Tongue (tissue), 2 donors: Measurements from ENCODE around the gene CAPRIN1. TPM values are rescaled to one million over a fixed set of nuclear protein-coding genes. Genes with fewer than 3 reads are reported as not detected.
A peak's percentile ranks its signal among the peaks of the same experiment; 100 is the strongest.

Experiments used
- DNase-seq: peaks from one replicate; pipeline ENCODE4 v3.0.0-alpha.2; 2015
- total RNA-seq: library from RNA; depleted of rRNA; stranded (reverse); fragments of >200 nt; gene quantifications from one replicate; pipeline ENCODE4 v1.2.3, GENCODE V29; 2014

Gene CAPRIN1, protein sequence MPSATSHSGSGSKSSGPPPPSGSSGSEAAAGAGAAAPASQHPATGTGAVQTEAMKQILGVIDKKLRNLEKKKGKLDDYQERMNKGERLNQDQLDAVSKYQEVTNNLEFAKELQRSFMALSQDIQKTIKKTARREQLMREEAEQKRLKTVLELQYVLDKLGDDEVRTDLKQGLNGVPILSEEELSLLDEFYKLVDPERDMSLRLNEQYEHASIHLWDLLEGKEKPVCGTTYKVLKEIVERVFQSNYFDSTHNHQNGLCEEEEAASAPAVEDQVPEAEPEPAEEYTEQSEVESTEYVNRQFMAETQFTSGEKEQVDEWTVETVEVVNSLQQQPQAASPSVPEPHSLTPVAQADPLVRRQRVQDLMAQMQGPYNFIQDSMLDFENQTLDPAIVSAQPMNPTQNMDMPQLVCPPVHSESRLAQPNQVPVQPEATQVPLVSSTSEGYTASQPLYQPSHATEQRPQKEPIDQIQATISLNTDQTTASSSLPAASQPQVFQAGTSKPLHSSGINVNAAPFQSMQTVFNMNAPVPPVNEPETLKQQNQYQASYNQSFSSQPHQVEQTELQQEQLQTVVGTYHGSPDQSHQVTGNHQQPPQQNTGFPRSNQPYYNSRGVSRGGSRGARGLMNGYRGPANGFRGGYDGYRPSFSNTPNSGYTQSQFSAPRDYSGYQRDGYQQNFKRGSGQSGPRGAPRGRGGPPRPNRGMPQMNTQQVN
- total RNA-seq, result 175 TPM

DNA sequence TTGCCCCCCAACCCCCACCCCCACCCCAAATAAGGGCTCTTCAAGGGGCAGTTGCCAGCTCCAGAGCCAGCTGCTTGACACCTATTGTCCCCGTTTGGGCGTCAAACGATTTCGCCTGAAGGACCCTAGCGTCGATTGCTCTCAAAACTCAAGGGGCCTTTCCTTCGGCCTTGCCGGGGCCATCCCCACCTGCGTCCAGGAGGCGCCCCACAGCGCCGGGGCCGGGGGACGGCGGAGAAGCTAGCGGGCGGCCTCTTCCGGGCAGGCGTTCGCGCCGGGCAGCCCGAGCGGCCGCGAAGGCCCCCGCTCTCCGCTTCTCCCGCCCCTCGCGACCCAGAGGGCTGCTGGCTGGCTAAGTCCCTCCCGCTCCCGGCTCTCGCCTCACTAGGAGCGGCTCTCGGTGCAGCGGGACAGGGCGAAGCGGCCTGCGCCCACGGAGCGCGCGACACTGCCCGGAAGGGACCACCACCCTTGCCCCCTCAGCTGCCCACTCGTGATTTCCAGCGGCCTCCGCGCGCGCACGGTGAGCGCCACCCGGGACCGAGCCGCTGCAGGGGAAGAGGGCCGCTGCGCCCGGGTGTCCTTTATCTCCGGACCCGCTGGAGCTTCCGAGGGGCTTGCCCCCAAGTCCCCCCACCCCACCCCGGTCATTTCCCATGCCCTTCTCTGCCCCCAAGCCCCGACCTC is at the start of gene CAPRIN1:
Gene CAPRIN1, plus strand, starts transcription at position 383 of the 687 bp plus-strand sequence. CDS start 690 bp downstream, outside the sequence.
- peak; percentile 96 for DNase-seq

DNA sequence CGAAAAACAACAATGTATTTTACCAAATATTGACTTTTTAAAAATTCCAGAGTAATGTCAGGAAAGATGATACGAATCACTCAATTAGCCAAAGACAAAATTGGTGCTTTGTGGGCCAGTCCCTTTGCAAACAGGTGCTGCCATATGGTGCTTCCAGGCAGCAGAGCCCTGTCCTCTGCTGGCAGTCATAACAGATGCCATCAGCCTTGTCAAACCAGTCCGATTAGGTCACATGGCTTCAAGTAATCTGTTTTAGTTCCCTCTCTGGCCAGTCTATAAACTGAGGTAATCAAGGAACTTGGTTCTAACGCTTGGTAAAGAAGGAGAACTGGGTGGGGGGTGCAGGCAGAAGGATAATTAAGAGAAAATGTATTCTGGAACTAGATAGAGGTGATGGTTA is 49.1 kb upstream of the CAPRIN1 start:
- peak; percentile 25 for DNase-seq

DNA sequence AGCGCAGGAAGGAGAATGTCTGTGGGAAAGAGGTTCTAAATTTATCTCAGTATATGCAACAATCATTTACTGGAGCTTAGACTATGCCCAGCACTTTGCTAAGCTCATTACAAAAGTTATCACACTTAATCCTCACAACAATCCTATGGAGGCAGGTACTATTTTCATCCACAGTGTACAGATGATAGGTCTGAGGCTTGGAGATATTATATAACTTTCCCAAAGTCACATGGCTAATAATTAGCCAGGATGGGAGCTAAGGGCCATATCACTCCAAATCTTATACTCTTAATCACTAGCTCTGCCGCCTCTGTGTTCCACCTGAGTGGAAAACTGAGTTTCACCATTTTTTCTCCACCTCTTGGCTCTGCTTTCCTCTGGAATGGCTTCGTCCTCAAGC is 47.3 kb upstream of the CAPRIN1 start:
- no peak for DNase-seq

DNA sequence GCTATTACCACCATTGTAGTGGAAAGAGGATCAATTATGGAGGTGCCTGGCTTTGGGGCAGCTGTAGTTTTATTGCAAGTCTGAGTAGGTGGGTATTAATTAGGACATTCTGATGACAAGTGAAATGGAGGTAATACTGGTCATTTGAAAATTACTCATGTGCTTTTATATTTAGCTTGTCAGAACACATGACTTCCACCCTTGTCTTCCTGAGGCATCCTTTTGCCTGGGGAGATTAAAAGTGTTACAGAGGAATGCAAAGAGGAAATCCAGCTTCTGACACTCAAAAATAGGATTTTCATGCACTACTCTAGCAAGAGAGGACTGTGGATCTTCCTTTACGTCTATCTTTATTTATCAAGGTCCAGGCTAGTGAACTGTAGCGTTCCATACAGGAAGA is 44.7 kb upstream of the CAPRIN1 start:
- DNase-seq, result no peak

DNA sequence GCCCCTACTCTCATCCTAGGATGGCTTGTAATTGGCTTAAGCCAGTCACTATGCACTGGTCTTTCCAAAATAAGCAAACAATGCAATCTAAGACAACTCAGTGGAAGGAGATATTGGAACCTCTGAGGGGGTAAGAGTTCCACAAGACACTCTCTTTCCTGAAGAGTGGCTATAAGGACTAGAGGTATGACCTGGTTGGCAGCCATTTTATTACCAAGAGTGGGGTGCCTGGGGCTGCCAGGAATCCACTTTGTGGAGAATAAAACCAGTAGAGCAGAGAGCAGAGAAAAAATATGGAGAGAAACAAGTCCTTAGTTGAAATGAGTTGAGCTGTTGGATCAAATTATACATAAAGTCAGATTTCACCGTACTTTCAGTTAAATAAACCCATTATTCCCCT is 38.8 kb upstream of the CAPRIN1 start:
- no peak for DNase-seq

DNA sequence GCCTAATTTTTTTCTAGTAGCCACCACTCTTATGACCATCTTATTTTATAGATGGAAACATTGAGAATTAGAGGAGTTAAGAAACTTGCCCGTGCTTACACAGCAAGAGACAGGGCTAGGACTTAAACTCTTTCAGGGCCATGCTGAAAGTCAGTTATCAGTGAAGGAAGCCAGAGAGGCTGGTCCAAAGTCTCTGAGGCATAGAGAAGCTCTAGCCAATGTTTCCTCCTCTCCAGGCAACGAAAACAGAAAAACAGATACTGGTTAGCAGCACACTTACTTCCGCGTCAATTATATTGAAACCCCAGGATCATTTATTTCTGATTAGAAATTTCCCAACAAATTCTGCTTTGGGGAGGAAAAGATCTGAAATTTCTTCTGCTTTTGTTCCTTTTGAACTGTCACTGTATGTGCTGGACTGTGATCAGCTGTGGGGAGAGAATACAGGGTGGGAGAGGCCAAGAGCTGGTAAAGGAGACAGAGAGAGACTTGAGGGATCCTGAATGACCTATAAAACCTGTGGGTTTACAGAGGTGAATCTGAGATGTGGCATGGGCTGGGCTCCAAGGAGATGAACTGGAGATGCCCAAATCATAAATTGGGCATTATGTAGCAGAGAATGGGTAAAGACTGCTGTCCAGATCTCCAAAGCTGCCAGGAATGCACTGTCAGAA is 37.5 kb upstream of the CAPRIN1 start:
- no peak for DNase-seq

DNA sequence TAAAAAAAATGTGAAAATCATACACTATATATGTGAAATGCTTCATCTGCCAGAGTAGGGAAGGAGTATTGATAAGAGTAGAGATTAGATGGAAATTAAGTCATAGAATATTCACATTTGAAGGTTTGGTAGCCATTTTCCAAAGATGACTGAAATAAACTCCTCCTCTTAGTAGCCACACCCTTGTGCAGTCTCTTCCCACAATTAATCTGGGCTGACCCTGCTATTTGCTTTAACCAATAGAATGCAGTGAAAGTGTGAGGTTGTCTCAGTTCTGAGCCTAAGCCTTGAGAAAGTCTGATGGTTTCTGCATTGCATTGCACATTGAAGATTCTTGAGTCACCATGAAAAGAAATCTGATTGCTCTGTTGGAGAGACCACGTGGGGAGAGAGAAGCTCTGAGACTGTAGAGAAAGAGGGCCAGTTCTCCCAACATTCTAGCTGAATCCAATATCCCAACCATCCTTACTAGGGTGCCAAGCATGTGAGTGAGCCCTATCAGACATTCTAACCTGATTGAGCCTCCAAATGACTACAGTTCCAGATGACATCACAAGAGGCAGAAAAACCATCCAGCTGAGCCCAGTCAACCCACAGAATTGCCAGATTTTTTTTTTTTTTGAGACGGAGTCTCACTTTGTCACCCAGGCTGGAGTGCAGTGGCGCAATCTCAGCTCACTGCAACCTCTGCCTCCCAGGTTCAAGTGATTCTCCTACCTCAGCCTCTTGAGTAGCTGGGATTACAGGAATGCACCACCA is 29.4 kb upstream of the CAPRIN1 start:
- no peak for DNase-seq

DNA sequence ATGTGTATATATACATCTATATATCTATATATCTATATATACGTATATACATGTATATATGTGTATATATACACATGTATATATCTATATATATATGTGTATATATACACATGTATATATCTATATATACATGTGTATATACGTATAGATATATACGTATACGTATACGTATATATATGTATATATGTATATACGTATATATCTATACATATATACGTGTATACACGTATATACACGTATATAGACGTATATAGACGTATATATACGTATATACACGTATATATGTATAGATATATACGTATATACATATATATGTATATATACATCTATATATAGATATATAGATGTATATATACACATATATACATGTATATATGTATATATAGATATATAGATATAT is 25.1 kb upstream of the CAPRIN1 start:
- DNase-seq, result no peak

DNA sequence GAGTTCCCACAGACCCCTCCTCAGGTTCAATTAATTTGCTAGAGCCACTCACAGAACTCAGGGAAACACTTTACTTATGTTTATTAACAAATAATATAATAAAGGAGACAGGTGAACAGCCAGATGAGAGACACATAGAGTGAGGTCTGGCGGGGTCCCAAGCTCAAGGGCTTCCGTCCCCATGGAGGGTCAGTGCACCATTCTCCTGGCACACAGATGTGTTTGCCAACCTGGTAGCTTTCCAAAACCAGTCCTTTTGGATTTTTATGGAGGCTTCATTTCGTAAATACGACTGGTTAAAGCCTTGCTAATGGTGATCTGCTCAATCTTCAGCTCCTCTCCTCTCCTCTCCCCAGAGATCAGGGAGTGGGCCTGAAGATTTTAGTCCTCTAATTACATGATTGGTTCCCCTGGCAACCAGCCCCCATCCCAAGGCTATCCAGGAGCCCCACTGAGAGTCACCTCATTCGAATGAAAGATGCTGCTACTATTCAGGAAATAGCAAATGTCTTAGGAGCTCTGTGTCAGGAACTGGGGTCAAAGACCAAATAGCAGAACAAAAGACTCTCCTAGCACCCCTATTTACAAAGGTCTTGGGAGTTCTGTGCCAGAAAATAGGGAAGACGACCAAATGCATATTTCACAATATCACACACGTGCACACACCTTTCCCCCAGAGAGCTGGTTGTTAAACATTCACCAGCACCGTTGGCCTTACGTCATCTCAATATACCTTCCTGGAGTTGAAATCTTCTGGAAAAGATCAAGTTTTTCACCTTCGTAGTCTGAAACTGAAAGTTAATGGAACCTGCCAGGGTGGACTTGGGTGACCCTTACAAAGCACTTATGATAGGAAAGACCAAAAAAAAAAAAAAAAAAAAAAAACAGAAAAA is 23.8 kb upstream of the CAPRIN1 start:
- DNase-seq, result no peak

DNA sequence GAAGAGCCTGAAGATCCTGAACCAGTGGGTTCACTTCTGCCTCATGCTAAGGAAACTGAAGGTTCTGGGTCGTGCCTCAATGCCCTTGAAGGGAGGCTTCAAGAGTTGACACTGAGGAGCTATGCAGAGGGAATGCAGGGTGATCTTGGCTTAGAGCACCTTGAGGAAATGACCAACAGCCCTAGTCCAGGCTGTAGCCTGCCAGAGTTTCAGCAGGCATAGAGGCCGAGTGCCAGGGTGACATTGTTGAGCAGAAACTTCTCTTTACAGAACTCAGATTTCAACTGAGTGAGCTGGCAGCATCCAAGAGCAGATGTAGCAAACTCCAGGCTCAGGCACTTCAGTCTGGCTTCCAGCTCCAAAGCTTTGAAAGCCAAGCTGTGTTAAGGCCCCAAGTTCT is 23.1 kb upstream of the CAPRIN1 start:
- peak; percentile 13 for DNase-seq

DNA sequence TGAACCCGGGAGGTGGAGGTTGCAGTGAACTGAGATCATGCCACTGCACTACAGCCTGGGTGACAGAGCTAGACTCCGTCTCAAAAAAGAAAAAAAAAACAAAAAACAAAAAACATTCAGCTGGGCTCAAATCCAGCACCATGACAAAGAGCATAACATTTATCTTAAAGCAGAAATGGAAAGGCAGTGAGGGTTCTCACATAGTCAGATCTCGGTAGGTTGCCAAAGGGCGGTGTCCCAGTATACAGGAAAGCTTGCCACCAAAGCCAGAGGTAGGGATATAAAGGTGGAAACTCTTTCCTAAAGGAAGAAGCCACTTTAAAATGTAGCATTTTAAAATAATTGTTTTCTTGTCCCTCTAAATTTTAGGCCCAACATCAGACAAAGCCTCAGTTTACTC is 22.4 kb upstream of the CAPRIN1 start:
- no peak for DNase-seq

DNA sequence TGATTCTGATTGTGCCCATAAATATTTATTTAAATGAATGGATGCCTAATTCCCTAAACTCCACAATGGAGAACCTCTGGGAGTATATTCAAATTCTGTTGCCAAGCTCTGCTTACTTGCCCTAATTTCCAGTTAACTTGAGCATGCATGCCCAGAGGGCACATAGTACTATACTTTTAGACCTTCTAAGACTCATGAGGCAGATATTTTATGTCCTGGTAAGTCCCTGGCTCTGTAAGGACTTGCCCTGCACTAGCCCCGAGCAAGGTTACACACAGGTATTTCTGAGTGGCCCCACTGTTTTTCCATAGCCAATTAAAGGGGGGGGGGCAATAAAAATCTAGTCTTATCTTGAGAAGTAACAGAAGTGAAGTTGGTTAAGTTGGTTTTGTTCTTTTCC is 21.1 kb upstream of the CAPRIN1 start:
- DNase-seq, result no peak

DNA sequence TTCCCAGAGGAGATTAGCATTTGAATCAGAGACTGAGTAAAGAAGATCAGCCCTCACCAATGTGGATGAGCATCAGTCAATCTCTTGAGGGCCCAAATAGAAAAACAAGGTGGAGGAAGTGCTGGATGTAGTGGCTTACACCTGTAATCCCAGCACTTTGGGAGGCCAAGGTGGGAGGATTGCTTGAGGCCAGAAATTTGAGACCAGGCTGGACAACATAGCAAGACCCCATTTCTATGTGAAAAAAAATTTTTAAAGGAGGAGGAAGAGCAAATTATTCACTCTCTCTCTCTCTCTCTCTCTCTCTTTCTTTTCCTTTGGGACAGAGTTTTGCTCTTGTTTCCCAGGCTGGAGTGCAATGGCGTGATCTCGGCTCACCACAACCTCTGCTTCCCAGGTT is 18.1 kb upstream of the CAPRIN1 start:
- DNase-seq, result no peak

DNA sequence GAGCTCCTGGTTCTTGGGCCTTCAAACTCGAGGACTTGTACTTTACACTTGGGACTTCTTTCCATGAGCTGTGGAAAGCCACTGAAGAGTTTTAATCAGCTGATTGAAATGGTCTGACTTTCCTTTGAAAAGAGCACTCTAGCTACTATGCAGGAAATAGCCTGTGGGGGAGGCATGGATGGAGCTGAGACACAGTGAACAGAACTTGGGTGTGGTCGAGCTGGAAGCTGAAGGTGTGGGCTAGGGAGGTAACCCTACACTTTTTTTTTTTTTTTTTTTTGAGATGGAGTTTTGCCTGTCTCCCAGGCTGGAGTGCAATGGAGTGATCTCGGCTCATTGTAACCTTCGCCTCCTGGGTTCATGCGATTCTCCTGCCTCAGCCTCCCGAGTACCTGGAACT is 17.5 kb upstream of the CAPRIN1 start:
- no peak for DNase-seq

DNA sequence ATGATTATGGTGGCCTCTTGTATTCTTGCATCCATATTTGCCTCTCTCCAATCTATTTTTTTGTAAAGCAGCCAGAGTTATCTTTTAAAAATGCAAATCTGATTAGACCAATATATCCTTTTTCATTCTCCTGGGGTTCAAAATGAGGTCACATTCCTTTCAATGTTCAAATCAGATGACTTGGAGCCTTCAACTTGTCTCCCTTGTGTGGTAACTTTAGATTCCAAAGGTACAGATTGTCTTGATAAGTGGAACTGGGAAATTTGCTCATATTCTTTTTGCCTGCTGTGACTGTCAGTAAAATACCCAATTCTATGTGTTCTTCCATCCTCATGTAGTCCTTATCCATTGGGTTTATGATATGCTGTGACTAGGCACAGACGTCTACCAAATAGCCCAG is 15.1 kb upstream of the CAPRIN1 start:
- no peak for DNase-seq

DNA sequence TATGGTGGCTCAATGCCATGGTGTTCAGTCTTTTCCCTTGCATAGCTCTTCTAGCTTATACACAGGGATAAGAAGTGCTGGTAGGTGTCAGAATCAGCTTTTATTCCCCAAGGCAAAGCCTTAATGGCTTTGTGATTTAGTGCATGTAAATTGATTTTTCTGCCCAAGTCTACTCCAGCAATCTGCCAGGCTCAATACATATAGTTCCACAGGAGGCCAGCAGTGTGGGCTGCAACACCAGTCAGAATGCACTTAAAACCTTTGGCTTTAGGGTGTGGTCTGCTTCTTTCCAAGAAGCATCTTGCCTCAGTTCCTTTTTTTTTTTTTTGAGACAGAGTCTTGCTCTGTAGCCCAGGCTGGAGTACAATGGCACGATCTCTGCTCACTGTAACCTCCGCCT is 14.5 kb upstream of the CAPRIN1 start:
- no peak for DNase-seq

DNA sequence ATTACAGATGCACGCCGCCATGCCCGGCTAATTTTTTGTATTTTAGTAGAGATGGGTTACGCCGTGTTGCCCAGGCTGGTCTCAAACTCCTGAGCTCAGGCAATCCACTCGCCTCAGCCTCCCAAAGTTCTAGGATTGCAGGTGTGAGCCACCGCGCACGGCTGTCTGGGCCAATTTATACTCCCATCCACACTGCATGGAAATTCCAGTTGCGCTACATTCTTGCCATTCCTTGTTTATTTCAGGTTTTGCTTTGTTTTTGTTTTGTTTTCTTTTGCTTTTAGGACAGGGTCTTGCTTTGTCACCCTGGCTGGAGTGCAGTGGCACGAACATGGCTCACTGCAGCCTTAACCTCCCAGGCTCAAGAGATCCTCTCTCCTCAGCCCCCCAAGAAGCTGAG is 11.0 kb upstream of the CAPRIN1 start:
- no peak for DNase-seq

DNA sequence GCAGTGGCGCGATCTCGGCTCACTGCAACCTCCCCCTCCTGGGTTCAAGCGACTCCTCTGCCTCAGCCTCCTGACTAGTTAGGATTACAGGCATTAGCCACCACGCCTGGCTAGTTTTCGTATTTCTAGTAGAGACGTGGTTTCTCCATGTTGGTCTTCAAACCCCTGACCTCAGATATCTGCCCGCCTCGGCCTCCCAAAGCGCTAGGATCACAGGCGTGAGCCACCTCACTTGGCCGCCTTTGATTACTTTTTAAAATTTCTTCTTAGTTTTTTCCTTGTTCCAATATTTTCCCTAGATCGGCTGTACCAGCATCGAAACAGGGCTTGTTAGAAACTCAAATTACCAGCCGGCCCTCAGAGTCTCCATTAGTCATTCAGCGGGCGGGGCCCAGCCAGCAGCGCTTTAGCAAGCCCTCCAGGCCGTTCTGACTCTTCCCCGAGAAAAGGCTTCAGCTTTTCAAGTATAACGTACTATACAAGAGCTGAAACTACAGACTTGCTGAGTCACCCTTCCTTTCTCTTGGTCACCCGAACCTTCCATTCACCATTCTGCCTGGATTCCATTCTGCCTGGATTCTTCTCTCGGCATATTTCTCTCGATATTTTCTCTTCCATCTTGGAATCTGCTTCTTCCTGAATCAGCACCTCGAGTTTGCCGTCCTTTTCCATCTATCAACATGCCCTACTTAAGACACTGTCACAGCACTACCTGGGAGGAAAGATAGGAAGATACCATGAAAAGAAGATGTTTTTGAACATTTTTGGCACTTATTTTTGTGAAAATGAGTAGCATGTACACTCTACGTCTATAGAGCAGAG is 6.7 kb upstream of the CAPRIN1 start:
- DNase-seq, result no peak

DNA sequence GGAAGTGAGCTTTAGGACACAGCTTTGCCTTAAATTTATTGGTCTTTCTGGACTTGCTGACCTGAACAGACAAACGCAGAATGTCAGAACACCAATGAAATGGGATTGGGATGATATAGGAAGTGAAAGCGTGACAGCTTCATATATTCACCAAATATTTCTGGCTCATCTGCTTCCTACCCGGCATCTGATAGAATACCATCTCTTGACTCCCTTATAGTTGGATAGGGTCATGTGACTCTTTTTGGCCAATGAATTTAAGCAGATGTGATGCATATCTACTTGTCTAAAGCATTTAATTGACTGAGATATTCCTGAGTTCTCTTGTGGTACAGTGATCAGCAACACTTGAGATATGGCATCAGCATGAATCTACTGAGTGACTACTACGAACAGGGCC is 2.5 kb upstream of the CAPRIN1 start:
- DNase-seq, result no peak
